ENCODE data around the gene CDK10.

Gene CDK10

GRCh38 chr16:89716916-89717687 is 30.6 kb downstream of the CDK10 start:
- no peak for FAIRE-seq

- no peak for FAIRE-seq
Measured at GRCh38 chr16:89717688-89718505, 31.4 kb downstream of the CDK10 start.

- no peak for FAIRE-seq
Measured at GRCh38 chr16:89720551-89720812, 34.0 kb downstream of the CDK10 start.

- FAIRE-seq = no peak
Measured at GRCh38 chr16:89720813-89721545, 34.5 kb downstream of the CDK10 start, which contains the start of the genes VPS9D1 and ZNF276. Gene VPS9D1, minus strand, starts transcription at chr16:89720898. Its CDS starts 37 bp downstream, at chr16:89720861. Gene ZNF276, plus strand, starts transcription at chr16:89721537. Its CDS starts 104 bp downstream, at chr16:89721641.

GRCh38 chr16:89721546-89722391 is 35.3 kb downstream of the CDK10 start:
- no peak for FAIRE-seq

- no peak for FAIRE-seq
Measured at GRCh38 chr16:89722392-89723278, 36.1 kb downstream of the CDK10 start.

DNA sequence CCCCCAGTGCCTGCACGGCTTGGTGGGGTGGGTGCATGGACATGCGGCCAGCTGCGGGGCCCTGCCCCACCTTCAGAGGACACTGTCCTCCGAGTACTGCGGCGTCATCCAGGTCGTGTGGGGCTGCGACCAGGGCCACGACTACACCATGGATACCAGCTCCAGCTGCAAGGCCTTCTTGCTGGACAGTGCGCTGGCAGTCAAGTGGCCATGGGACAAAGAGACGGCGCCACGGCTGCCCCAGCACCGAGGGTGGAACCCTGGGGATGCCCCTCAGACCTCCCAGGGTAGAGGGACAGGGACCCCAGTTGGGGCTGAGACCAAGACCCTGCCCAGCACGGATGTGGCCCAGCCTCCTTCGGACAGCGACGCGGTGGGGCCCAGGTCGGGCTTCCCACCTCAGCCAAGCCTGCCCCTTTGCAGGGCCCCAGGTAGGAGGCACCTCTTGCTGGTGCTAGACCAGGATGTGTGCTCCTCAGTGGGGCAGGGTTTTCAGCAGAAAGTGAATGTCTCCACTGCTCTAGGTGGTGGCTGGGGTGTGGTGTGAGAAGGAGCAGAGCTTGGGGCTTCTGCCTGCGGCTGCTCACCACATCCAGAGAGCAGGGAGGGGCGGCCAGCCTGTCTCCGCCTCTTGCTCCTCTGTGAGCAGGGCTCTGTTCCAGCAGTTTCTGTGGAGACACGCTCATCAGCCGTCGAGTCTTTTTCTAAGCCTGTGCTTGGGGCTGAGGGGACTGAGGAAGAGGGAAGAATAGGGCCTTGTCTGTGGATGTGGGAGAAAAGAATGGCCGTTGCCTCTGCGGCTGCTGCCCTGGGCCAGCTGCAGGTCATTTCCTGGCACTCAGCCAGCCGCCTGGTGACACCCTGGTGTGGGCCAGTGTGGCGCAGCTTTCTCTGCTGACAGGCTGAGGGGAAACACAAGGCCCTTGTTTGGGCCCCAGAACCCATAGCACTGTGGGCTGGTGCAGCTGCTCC is 37.1 kb downstream of the CDK10 start:
- FAIRE-seq = no peak

- FAIRE-seq = no peak
Measured at GRCh38 chr16:89727406-89728120, 41.1 kb downstream of the CDK10 start.

DNA sequence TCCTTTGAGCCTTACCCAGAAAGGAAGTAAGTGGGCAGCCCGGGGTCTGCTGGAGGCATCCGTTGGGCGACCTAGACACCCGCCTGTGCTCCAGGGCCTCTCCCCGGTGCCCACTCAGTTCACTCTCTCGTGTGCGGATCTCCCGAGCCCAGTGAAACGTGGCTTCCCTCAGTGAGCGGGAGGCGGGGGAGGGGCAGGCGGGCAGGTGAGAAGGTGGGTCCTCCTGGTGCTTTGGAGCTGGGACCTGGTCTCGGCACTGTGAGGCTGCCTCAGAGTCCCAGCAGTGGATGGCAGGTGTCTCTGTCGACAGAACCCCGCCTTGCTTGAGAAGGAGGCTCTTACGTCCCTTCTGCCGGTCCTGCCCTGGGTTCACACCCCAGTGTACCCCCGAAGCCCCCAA is 42.8 kb downstream of the CDK10 start:
- FAIRE-seq = no peak

GRCh38 chr16:89729863-89730593 is 43.5 kb downstream of the CDK10 start:
- FAIRE-seq = no peak

GRCh38 chr16:89730610-89731234 is 44.2 kb downstream of the CDK10 start:
- no peak for FAIRE-seq

- FAIRE-seq = no peak
Measured at GRCh38 chr16:89732142-89732917, 45.8 kb downstream of the CDK10 start.

DNA sequence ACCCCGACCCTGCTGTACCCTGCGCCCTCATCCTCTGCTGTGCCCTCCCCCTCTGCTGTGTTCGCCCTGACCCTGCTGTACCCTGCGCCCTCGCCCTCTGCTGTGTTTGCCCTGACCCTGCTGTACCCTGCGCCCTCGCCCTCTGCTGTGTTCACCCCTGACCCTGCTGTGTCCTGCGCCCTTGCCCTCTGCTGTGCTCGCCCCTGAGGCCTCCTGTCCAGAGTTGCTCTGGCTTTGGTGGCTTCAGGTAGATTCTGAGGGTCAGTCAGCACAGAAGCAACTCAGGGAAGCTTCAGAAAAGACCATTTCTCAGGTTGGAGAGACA is 46.4 kb downstream of the CDK10 start:
- FAIRE-seq = no peak

GRCh38 chr16:89733322-89733721 is 46.8 kb downstream of the CDK10 start:
- FAIRE-seq = no peak

DNA sequence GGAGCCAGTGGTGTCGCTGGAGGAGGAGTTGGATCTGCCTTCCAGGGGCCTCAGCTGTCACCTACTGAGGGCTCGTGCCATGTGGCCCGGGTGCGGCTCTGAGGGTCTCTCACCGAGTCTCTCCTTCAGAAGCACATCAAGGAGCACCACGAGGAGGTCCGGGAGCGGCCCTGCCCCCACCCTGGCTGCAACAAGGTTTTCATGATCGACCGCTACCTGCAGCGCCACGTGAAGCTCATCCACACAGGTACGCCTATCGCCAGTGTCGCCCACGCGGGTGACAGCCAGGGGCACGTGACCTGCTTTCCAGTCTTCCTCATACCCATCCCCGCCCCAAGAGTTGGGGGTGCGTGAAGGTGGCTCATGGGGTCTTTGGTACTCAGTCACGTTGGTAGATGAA is 47.3 kb downstream of the CDK10 start:
- no peak for FAIRE-seq

GRCh38 chr16:89736554-89736953 is 50.1 kb downstream of the CDK10 start:
- FAIRE-seq = no peak

GRCh38 chr16:89737341-89738071 is 51.0 kb downstream of the CDK10 start:
- no peak for FAIRE-seq
